ENCODE measurements around the gene UCN. TPM values are rescaled to one million over a fixed set of nuclear protein-coding genes. Genes with fewer than 3 reads are reported as not detected.

The UCN gene
- total RNA-seq, 6 experiments from 2014 or later: 0.88 to 4.3 (median 1.6) TPM

DNA sequence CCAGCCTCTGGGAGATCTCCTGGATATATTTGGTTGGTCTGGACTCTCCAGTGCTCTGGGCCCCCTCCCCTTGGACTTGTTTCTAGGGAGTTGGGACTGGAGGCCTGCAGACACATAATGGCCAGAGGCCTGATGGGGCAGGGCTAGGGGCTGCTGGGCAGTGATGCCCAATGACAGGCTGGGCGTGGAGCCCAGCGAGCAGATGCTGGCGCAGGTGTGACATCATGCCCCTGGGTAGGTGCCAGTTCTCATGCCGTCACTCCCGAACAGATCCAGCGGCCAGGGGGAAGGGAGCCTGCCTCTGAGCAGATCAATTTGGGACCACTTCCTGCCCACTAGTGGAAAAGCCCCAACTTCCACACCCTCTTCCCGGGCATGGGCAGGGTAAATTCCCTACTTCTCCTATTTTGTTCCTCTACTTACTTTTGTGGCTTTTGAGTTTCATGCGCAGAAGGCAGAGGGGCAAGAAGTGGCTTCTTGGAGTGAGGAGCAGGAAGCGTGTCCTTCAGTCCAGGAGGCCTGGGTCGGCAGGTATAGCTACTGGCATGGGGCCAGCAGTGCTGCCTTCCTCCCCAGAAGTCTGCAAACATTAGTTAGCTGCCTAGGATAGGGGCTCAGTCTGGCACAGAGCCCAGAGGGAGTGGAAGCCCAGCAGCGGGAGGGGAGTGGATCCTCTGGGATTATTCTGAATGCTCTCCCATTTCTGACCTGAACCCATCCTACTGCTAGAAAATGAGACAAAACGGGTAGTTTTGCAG lies 8.6 kb upstream of the UCN start:
- 76% methylated on average over 4 of the region's 12 CpGs for WGBS (ENCODE audit: insufficient coverage, low coverage, low lambda C conversion rate, missing lambda C conversion rate)
- intact Hi-C loops (cut with DNase I): loop anchor here in 1 of 2 donors (10.0 kb wide), 1 partner anchor 48 kb away; no protein-coding TSS in a partner anchor
- H3K27me3 ChIP-seq: no peaks in the 10 kb centered on the region
- DNase-seq: no peak
- ATAC-seq: no peak
- peaks cover 0 to 14% (median 6%) of the 10 kb centered on the region in 4 donors for H3K4me1 ChIP-seq
- no peak overlapping the region for H3K27ac ChIP-seq
- TF ChIP-seq, protein P1, sequence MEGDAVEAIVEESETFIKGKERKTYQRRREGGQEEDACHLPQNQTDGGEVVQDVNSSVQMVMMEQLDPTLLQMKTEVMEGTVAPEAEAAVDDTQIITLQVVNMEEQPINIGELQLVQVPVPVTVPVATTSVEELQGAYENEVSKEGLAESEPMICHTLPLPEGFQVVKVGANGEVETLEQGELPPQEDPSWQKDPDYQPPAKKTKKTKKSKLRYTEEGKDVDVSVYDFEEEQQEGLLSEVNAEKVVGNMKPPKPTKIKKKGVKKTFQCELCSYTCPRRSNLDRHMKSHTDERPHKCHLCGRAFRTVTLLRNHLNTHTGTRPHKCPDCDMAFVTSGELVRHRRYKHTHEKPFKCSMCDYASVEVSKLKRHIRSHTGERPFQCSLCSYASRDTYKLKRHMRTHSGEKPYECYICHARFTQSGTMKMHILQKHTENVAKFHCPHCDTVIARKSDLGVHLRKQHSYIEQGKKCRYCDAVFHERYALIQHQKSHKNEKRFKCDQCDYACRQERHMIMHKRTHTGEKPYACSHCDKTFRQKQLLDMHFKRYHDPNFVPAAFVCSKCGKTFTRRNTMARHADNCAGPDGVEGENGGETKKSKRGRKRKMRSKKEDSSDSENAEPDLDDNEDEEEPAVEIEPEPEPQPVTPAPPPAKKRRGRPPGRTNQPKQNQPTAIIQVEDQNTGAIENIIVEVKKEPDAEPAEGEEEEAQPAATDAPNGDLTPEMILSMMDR (IDR thresholded peaks at IDR 0.05): no peak
- no peak for TF ChIP-seq POLR2A (IDR thresholded peaks at IDR 0.05)
- H3K4me3 ChIP-seq: no peak overlapping the region
- no peaks in the 10 kb centered on the region for H3K36me3 ChIP-seq
- H3K9me3 ChIP-seq: no peaks in the 10 kb centered on the region

DNA sequence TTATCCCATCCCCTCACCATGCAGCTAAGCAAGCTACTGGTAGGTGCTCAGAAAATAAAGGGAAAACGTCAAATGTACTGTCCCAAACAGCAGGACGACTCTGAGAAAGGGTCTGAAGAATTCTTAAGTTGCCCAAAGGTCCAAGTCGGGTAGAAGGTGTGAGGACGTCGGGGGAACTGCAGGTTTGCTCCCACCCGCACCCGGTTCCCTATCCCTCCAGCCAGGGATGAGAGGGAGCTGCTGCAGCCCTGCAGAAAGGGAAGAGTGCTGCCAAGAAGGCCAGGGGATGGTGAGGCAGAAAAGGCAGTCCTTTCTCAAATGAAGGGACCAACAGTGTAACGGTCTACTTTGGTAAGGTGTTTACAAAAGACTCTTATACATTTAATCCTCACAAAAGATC lies 6.9 kb upstream of the UCN start:
- 77% methylated on average over 8 of the region's 8 CpGs for WGBS (ENCODE audit: insufficient coverage, low coverage, low lambda C conversion rate, missing lambda C conversion rate)

DNA sequence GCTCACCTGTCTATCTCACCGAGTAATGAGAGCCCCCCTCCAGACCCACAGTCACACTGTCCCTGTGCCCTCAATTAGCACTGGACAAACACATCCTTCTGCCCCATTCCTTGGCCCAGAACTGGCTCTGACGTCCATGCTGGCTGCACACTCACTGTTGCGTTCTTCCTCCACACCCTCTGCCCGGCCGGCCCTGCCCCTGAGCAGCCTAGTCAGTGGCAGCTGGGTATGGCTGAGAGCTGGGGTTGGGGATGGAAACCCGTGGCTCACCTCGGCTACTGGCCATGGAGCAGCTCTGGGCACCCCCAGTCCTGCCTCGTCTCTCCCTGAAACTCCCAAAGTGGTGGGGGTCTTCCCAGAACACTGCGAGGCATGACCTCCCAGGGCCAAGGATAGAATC lies 6.5 kb upstream of the UCN start:
- H3K27ac ChIP-seq: no peak overlapping the region
- H3K4me1 ChIP-seq: no peaks in the 10 kb centered on the region
- H3K36me3 ChIP-seq: no peaks in the 10 kb centered on the region
- DNase-seq: no peak
- TF ChIP-seq POLR2A (IDR thresholded peaks at IDR 0.05): no peak
- TF ChIP-seq, protein P1 (IDR thresholded peaks at IDR 0.05): no peak
- intact Hi-C loops (cut with DNase I): loop anchor here in 1 of 2 donors (10.0 kb wide), 1 partner anchor 50 kb away; no protein-coding TSS in a partner anchor
- WGBS (ENCODE audit: insufficient coverage, low coverage, low lambda C conversion rate, missing lambda C conversion rate): 88% methylated on average over 4 of the region's 9 CpGs
- H3K9me3 ChIP-seq: no peaks in the 10 kb centered on the region
- no peaks in the 10 kb centered on the region for H3K27me3 ChIP-seq
- no peak overlapping the region for H3K4me3 ChIP-seq
- no peak for ATAC-seq

More for the DNA sequence above, 6.9 kb upstream of the UCN start:
- H3K36me3 ChIP-seq: no peaks in the 10 kb centered on the region
- no peak overlapping the region for H3K27ac ChIP-seq
- no peaks in the 10 kb centered on the region for H3K9me3 ChIP-seq
- no peak overlapping the region for H3K4me3 ChIP-seq
- TF ChIP-seq POLR2A (IDR thresholded peaks at IDR 0.05): no peak
- TF ChIP-seq, protein P1 (IDR thresholded peaks at IDR 0.05): no peak
- no peaks in the 10 kb centered on the region for H3K27me3 ChIP-seq
- H3K4me1 ChIP-seq: no peaks in the 10 kb centered on the region
- intact Hi-C loops (cut with DNase I): loop anchor here in 1 of 2 donors (10.0 kb wide), 1 partner anchor 50 kb away; no protein-coding TSS in a partner anchor
- DNase-seq (no peak), ATAC-seq (no peak)

DNA sequence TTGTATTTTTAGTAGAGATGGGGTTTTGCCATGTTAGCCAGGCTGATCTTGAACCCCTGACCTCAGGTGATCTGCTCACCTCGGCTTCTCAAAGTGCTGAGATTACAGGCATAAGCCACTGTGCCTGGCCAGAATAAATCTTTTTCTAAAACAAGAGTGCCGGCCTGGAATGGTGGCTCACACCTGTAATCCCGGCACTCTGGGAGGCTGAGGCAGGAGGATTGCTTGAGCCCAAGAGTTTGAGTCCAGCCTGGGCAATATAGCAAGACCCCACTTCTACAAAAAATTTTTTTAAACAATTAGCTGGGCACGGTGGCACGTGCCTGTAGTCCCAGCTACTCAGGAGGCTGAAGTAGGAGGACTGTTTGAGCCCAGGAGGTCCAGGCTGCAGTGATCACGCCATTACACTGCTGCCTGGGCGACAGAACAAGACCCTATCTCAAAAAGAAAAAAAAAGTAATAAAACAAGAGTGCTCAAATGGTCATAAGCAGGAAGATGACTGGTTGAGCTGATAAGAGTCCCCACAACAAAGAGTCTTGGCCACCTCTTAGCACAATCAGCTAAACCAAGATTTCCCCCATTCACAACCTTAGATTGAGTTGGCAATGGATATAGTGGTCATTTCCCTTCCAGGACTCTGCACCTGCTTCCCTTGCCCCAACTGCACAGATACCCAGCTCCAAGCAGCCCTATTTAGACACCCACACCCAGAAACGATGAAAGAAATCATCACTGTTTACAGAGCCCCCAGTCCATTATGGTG lies 5.8 kb upstream of the UCN start:
- peaks cover 0 to 6% of the 10 kb centered on the region in 2 donors for H3K27me3 ChIP-seq
- no peak for TF ChIP-seq POLR2A (IDR thresholded peaks at IDR 0.05)
- TF ChIP-seq, protein P1 (IDR thresholded peaks at IDR 0.05): no peak
- no peaks in the 10 kb centered on the region for H3K4me1 ChIP-seq
- no peaks in the 10 kb centered on the region for H3K36me3 ChIP-seq
- WGBS (ENCODE audit: insufficient coverage, low coverage, low lambda C conversion rate, missing lambda C conversion rate): 80% methylated on average over 4 of the region's 8 CpGs
- H3K9me3 ChIP-seq: no peaks in the 10 kb centered on the region
- intact Hi-C loops (cut with DNase I): loop anchor here in 1 of 2 donors (10.0 kb wide), 1 partner anchor 51 kb away; no protein-coding TSS in a partner anchor
- ATAC-seq (no peak), DNase-seq (no peak)
- no peak overlapping the region for H3K4me3 ChIP-seq
- H3K27ac ChIP-seq: no peak overlapping the region

Measured in right lobe of liver (tissue), 6 donors.